ENCODE results near the gene TAGLN. TPM values are rescaled to one million over a fixed set of nuclear protein-coding genes. Genes with fewer than 3 reads are reported as not detected.

TAGLN gene
- total RNA-seq, 1 donor, result 4,185 TPM

DNA sequence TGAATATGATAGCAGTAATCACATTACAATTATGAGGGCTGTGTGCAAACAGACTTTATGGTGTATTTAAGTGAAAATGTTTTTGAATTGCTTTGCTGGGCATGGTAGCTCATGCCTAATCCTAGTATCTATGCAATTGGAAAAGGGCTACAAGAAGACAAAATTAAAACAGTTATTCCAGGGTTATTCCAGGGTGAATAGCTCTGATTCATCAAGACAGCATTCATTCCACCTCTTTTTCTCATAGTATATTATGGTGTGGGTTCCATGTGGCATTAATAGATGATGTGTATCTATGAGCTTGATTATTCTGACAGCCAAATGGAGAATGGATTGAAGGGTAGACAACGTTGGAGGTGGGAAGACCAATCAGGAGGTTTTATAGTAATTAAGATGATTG lies 32.7 kb upstream of the TAGLN start:
- DNase-seq (ENCODE audit: low read depth), result no peak
- TF ChIP-seq, protein P1, sequence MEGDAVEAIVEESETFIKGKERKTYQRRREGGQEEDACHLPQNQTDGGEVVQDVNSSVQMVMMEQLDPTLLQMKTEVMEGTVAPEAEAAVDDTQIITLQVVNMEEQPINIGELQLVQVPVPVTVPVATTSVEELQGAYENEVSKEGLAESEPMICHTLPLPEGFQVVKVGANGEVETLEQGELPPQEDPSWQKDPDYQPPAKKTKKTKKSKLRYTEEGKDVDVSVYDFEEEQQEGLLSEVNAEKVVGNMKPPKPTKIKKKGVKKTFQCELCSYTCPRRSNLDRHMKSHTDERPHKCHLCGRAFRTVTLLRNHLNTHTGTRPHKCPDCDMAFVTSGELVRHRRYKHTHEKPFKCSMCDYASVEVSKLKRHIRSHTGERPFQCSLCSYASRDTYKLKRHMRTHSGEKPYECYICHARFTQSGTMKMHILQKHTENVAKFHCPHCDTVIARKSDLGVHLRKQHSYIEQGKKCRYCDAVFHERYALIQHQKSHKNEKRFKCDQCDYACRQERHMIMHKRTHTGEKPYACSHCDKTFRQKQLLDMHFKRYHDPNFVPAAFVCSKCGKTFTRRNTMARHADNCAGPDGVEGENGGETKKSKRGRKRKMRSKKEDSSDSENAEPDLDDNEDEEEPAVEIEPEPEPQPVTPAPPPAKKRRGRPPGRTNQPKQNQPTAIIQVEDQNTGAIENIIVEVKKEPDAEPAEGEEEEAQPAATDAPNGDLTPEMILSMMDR (IDR thresholded peaks at IDR 0.05; ENCODE audit: insufficient read depth, low read depth, low read length), result no peak
- no peak overlapping the region for H3K4me3 ChIP-seq (ENCODE audit: low read depth, low read length)

DNA sequence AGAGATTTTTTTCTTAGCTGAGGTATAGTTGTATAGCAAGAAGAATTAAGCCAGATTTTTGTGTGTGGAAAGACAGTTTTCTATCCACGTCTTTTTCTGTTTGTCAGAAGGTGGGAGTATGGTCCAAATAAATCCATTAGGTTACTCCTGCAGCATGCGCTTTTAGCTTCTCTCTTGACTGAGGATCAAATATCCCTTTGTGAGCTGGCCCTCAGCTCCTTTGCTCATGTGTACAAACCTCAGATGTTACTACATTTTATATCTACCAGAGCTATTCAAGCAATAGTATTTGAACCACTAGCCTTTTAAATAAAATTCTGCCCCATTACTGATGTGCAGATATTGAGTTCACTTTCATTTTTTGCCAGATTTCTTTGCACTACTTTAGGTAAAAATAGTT lies 29.4 kb upstream of the TAGLN start:
- no peak for DNase-seq (ENCODE audit: low read depth)
- TF ChIP-seq, protein P1 (IDR thresholded peaks at IDR 0.05; ENCODE audit: insufficient read depth, low read depth, low read length), result no peak
- no peak overlapping the region for H3K4me3 ChIP-seq (ENCODE audit: low read depth, low read length)

DNA sequence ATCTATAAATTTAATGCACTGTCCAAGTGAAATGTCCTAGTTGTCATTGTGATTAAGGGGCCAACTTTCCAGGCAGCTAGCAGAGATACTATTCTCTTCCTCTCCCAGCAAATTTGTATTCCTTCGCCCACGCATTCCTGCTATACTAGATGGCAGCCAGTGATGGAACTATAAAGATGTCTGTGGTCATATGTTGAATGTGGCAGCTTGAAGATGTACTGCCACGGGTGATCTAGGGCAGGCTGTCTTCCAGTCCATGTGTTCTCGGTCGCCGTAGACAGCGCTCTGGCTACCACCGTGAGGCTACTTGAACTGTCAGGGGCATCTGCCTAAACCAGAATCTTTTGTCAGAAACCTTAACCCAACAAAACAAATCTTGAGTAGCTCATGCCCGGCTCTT lies 29.0 kb upstream of the TAGLN start:
- peak; percentile 58 for DNase-seq (ENCODE audit: low read depth)
- TF ChIP-seq, protein P1 (IDR thresholded peaks at IDR 0.05; ENCODE audit: insufficient read depth, low read depth, low read length), result no peak
- no peak overlapping the region for H3K4me3 ChIP-seq (ENCODE audit: low read depth, low read length)

DNA sequence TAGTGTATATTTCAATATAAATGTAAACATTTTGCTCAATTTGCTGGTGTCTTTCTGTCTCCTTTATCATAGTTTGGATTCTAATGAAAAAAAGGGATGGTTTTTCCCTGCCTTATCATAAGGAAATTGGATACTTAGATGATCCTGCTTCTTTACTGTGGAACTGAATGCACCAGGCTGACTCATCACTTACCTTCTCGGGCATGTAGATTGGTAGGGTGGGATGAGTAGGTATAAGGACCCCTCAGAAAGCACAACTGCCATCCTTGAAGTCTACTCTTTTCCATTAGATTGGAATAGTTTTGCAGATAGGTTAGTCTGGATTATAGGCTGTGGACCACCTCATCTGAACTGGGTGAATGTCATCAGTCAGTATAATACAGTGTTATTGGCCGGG lies 28.2 kb upstream of the TAGLN start:
- no peak overlapping the region for H3K4me3 ChIP-seq (ENCODE audit: low read depth, low read length)
- no peak for DNase-seq (ENCODE audit: low read depth)

DNA sequence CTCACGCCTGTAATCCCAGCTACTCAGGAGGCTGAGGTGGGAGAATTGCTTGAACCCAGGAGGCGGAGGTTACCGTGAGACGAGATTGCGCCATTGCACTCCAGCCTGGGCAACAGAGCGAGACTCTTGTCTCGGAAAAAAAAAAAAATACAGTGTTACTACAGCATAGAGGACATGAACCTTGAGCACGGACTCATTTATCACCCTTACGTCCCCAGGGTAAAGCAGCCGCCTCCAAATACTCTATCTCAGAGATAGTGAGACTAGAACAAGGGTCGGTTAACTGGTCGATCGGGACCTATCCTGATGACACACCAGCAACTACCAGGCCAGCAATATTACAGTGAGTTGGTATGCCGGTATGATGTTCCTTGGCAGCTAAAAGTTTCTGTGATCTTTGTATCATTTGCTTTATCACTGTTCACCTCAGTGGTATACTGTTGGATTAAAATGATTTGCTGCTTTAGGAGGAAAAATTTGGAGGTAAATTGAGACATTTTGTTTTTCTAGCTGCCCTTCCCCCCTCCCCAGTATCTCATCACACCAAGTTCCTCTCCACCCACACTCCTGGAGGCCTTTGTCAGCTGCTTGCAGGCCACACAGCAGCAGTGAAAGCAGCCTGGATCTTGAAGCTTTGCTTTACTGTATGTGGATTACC lies 27.6 kb upstream of the TAGLN start:
- peak; percentile 24 for DNase-seq (ENCODE audit: low read depth)
- no peak overlapping the region for H3K4me3 ChIP-seq (ENCODE audit: low read depth, low read length)
- TF ChIP-seq, protein P1 (IDR thresholded peaks at IDR 0.05; ENCODE audit: insufficient read depth, low read depth, low read length), result no peak

More for the DNA sequence above, 28.2 kb upstream of the TAGLN start:
- TF ChIP-seq, protein P1 (IDR thresholded peaks at IDR 0.05; ENCODE audit: insufficient read depth, low read depth, low read length), result no peak

DNA sequence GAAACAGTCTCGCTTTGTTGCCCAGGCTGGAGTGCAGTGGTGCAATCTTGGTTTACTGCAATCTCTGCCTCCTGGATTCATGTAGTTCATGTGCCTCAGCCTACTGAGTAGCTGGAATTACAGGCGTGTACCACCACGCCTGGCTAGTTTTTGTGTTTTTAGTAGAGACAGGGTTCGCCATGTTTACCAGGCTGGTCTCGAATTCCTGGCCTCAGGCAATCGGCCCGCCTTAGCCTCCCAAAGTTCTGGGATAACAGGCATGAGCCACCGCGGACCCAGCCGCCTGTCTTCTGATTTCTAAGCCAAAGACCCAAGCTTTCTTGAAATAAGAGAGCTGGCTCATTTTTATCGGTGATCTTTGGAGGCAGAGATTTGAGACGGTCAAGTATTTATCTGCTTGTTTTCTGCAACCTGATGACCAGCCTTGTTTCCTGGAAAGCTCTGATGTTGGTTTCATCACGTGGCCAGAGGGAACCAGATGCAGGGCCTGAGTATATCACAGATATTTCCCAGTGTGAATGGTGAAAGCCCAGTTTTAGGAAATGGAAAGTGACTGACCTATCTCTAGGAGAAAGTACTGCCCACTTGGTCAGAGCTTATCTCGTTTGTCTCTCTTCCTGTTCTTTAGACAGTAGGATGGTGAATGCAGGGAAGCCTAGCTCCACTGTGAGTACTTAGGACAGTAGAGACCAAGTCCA lies 26.3 kb upstream of the TAGLN start:
- H3K4me3 ChIP-seq (ENCODE audit: low read depth, low read length), result no peak overlapping the region
- DNase-seq (ENCODE audit: low read depth), result peak; percentile 87
- TF ChIP-seq, protein P1 (IDR thresholded peaks at IDR 0.05; ENCODE audit: insufficient read depth, low read depth, low read length), result no peak
